GM19238 (cell line): Measurements from ENCODE around the gene YIF1B.

Experiments
- DNase-seq: peaks from one replicate; pipeline ENCODE4 v3.0.0; 2011; ENCODE audit warnings: low spot score; ENCODE audit not compliant: insufficient read length

YIF1B gene

DNA sequence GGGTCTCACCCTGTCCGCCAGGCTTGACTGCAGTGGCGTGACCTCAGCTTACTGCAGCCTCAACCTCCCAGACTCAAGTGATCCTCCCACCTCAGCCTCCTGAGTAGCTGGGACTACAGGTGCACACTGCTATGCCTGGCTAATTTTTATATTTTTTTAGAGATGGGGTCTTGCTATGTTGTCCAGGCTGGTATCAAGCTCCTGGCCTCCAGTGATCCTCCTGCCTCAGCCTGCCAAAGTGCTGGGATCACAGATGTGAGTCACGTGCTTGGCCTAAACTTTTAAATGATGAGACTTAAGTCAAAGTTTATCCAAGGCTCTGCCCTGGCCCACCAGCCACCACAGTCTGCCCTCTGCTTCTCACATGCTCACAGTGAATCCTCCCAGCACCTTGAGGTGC lies 9.5 kb downstream of the YIF1B start:
- no peak for DNase-seq

DNA sequence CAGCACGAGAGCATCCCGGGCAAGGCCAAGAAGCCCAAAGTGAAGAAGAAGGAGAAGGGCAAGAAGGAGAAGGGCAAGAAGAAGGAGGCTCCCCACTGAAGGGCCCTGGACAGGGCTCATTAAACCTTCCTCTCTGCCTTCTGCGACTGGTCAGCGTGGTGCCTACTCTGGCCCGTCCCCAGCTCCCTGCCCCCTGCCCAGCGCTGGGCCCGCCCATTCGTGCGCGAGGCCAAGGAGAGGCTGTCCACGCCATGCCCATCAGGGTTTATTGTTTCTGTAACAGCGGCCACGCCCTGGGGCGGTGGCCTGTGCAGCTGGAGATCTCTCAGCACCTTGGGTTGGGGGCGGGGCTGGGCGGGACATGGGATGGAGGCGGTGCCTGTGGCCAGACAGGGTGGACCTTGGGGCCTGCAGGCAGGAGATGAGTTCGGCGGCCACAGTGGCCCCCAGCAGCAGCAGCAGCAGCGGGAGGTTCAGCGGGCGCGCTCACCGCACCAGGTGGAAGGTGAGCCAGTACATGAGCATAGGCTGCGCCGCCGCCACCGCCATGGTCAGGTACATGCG lies 10.8 kb downstream of the YIF1B start:
- DNase-seq, result no peak

DNA sequence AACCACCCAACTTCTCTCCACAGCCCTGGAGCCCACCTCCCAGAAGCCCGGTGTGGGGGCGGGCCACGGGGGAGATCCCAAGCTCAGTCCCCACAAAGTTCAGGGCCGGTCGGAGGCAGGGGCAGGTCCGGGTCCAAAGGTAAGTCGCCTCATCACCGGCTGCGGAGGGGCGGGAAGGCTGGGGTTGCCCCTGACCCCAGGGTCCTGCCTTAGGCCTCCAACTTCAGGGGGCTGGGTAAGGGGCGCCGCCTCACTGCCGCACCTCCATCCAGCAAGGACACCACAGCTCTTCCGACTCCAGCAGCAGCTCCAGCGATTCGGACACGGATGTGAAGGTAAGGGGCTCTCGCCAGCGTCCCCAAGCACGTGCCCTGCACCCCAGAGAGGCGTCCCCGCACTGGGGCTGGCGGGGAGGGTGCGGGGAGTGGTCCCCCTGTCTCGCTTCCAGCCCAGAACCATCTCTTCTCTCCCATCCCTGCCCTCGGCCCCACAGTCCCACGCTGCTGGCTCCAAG lies 11.3 kb downstream of the YIF1B start:
- no peak for DNase-seq

DNA sequence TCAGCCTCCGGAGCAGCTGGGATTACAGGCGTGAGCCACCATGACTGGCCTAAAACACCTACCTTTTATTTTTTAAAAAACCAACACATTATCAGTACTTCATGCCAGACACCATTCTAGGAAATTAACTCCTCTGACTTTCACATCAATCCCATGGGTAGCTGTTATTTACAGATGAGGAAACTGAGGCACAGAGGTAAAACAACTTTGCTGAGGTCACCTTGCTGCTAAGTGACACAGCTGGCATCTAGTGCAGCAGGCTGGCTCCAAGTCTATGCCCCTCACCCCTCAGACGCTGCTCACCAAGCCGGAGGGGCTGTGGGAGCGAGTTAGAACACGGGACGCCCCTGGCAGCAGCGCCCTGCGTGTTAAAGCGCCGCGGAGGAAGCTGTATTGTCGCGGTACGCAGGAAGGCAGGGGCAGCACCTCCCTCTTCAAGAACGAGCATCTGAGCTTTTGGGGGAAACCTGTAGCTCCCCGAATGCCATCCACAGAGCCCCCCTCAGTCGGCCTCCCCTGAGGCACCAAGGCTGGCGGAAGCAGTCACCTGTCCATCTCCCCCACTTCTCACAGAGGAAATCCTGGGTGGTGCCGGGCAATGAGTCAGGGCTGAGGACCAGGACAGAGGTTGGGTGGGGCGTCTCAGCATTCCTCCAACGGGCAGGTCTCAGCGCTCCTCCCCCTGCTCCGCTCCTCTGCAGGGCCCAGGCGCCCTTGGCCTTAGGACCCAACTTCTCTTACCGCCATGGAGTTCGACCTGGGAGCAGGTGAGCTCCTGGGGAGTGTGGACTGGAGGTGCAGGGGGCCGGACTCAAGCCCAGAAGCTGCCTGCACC lies 12.0 kb downstream of the YIF1B start, which contains the start of gene C19orf33:
Gene C19orf33, plus strand, starts transcription at position 735 of the 835 bp plus-strand sequence. Its CDS starts 11 bp downstream, at position 746.
- no peak for DNase-seq

DNA sequence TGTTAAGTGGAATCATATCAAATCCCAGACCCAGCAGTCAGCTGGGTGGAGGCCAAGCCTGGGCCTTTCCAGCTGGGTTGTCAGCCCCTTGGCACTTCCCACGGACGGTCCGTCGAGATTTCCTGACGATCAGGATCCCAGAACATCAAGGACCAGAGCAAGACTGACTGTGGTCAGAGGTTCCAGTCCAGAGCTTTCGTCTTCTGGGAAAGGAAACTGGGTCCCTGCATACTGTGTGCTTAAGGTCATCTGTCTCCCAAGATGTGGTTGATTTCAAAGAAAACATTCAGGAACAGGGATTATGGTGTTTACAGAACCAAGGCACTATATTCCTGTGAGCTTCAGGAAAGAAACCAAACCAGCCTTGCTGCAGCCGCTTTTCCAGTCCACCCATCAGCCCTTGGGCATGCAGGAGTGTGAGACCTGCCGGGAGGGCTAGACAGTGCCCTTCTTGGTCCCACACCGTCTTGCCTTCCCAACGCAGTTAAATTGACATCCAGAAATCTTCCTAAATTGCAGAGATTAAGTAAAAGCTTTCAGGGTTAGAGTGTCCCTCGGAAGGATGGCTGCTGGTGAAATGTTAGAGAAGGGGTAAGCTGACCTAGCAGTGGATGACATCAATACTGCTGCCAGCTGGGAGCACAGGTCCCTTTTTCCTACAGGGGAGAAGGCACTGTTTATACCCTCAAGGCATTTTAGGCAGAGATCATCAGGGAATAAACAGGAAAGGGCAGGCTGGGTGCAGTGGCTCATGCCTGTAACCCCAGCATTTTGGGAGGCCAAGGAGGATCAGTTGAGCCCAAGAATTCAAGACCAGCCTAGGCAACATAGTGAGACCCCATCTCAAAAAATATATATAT lies 16.7 kb downstream of the YIF1B start:
- no peak for DNase-seq

DNA sequence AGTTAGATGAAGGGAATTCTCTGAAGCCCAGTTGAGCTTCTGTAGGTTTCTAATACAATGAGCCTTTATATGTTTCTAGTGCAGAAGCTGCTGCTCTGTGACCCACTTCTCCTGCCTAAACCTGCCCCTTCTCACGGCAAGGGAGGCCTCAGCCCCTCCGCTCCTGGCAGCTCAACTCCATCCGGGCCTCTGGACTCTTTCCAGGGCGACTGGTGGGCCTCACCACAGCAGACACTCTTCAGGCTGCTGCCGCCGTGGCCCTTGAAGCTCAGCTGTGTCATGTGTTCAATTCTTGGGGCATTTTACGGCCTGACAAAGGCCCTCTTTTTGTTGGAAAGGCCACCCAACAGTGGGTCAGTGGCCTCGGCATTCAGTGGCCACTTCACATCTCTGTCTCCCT lies 21.7 kb downstream of the YIF1B start:
- DNase-seq, result no peak

DNA sequence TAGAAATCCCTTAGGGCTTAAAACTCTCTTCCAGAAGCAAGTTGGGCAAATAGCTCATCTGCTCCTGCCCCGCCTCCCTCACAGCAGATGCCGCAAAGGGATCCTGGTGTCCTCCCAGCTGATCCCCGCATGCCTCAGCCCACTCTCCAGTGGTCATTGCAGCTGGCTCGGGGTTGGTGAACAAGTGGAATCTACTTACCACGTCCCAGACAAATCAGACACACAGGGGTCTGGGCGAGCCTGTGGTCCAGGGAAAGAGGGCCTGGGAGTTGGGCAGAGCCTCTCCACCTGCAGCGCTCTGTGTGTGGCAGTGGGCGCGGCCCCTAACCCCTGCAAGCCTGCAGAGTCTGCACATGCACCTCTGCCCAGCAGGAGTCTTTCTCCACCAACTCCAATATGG lies 22.5 kb downstream of the YIF1B start:
- DNase-seq, result no peak

DNA sequence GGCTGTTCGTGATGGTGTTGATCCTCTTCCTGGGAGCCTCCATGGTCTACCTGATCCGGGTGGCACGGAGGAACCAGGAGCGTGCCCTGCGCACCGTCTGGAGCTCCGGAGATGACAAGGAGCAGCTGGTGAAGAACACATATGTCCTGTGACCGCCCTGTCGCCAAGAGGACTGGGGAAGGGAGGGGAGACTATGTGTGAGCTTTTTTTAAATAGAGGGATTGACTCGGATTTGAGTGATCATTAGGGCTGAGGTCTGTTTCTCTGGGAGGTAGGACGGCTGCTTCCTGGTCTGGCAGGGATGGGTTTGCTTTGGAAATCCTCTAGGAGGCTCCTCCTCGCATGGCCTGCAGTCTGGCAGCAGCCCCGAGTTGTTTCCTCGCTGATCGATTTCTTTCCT lies 23.9 kb downstream of the YIF1B start:
- no peak for DNase-seq

DNA sequence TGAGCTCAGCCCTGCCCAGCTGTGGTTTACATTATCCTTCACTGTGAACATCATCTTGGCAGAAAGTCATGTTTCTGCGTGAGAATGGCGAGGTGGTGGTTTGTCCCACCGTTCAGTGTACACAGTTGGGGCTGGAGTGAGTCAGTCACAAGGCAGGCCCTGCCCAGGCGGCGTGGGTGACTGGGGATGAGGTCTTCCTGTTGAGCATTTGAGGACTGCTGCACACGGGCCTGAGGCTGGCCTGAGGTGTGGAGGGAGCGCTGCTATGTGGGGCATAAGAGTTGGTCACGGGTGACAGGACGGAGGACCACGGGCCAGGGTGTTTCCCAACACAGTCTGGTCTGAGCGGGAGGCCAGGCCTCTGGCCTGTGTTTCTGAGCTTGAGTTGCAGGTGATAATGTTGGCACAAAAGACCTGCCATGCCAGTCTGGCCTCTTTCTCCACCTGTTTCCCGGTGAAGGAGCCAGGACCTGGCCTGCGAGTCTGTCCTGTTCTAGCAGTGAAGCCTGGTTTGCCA lies 25.1 kb downstream of the YIF1B start:
- DNase-seq, result no peak

DNA sequence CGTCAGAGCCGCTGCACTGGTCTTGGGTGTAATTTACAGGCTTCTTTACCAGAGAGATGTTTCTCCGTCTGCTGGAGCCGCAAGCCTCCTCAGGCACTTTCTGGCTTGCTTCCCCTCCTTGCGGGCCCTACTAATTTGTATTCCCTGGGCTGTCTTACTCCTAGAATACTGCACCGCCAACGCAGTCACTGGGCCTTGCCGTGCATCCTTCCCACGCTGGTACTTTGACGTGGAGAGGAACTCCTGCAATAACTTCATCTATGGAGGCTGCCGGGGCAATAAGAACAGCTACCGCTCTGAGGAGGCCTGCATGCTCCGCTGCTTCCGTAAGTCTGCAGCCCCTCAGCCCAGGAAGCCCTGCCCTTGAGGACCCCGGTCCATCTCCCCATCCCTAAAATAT lies 25.8 kb downstream of the YIF1B start:
- DNase-seq, result no peak

DNA sequence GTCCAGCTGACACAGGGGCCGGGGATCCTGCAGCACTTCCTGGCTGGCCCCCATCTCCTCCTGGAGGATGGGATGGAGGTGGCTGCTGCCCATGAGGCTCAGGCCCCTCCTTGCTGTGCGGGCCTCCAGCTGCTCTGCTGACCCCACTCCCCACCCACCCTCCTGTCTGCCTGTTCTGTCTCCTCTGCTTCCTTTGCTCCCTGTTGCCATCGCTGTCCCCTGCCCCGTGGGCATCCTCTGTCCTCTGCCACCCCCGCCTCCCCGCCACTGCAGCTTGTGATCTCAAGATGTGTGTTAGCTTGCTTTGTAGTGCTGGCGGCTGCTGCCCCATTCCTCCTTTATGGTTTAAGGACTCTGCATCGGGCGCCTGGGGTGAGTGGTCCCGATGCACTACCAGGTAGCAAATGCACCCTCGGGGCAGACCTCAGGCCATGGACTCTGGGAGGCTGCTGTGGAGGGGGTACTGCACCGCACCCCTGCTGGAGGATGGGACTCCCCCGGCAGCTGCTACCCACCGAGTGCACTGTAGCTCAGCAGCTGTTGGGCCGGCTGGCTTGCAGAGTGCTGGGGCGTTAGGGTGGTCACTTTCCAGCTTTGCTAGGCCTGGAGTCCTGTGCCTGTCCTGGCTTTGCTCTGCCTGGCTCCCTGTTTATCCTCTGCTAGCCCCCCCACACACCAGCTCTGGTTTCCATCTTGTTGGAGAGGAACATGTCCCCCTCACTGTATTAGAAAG lies 27.5 kb downstream of the YIF1B start:
- DNase-seq, result no peak

DNA sequence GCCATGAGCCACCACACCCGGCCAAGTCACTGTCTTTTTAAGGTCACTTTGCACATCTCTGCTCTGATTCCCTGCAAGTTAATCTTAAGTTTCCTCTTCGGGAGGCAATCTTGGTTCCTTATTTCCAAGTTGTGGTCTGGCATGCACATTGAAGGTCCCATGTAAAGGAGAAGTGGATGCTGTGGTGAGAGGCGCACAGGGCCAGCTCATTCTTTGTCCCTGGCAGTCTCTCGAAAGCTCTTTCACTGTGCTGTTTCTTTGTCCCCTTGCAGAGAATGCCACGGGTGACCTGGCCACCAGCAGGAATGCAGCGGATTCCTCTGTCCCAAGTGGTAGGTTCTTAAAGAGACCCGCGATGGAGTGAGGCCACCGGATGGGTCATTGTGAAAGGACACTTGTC lies 28.1 kb downstream of the YIF1B start:
- DNase-seq, result no peak

DNA sequence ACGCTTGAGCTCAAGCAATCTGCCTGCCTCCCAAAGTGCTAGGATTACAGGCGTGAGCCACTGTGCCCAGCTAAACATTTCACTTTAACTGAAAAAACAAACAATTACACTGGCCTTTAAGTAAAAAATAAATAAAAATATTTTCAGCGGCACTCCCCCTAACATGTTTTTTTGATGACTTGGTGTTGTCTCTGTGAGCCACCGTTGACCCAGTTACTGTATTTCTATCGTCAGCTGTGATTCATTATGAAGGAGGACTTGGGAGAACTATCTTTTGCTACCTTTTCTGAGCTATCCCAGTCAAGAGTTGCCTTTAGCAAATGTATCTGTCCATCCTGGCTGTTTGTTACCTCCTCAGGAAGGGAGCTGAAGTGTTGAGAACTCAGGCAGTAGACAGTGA lies 30.2 kb downstream of the YIF1B start:
- no peak for DNase-seq

DNA sequence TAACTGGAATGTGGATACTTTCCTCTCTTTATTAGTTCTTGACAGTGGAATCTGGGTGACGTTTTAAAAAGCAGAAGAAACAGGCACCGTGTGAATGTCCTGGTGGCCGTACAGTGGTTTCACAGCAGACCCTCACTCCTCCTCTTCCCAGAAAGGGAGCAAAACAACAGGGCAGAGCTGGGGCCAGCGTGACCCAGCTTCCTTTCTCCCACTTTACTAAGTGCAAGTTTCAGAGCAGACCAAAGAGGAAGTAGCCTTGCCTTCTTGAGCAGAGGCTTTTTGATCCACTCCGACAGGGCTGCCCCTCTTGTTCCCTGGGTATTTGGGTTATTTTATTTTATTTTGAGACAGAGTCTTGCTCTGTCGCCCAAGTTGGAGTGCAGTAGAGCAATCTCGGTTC lies 31.3 kb downstream of the YIF1B start:
- DNase-seq, result no peak

DNA sequence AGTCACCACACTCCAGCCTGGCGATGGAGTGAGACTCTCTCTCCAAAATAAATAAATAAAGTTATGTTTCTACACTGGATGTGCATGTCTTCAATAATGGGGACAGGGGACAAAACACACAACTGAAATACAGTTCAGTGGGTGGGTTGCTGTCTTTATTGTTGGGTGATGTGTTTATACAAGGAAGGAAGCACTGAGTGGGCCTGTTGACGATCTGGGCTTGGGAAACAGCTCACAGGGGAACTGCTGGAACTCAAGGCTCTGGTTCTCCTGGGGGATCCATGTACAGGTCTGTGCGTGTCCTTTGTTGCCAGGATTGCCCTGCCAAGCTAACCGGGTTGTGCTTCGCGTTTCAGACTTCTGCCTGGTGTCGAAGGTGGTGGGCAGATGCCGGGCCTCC lies 32.5 kb downstream of the YIF1B start:
- no peak for DNase-seq

DNA sequence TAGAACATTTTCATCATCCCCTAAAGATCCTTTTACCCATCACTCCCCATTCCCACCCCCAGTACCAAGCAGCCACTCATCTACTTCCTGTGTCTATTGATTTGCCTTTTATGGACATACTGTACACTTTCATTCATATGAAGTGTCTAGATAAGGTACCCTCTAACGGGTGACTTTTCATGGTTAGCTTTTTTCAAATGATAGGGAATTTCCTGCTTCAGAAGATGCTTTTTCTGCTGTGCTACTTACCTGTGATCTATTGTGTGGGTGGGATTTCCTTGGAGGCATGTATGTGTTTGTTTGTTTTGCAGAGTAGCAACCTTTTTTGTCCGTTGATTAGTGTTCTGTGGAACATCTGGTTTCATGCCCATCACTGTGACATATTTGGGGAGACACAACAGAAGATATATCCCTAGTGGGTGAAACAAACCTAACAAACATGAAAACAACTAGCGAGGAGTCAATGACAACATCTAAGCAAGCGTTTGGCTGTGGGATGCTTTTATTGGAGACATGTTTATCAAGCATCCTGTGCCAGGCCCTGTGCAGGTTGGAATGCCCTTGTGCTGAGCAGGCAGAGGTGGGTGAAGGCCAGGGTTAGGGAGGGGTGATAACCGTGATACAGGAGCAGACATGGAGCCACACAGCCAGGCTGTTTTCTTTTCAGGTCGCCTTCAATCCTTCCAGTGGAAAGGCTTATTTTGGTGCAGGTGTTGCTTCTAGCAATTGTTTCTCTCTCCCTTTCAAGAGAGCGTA lies 33.8 kb downstream of the YIF1B start:
- no peak for DNase-seq

DNA sequence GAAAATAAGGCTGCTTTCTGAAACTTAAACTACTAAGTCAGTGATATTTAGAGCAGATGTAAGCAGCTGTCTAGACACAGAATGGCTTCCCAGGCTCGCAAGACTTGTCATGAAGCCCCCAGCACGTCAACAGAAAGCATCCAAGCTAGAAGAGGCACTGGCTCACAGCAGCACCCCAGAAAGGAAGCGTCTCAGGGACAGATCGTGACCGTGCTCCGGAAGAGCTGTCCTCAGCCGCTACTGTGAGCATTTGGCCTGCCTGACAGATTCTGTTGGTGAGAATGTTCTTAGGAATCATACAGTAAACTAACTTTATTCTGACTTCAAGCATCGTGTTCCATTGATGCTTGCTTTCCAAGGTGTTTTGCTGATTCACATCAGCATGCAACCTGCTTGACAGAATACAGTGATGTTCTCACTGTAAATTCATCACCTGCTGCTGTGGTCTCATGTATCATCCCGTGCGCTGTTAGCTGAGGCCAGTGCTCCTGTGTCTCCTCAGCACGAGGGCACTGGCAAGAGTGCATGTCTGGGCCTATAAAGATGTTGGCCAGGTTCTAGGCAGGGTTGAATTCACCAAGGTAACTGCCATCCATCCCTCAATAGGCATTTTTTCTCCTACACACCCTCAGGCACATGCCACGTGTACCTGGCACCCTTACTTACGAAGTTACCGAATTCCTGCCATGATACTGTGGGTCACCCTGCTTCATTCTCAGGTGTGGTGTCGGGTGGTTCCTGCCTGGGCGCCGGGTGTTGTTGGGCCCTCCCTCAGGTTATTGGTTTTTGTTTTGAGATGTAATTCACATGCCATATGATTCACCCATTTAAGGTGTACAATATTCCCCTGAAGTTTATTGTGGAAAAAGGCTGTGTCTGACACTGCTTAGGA lies 35.5 kb downstream of the YIF1B start:
- DNase-seq, result no peak

DNA sequence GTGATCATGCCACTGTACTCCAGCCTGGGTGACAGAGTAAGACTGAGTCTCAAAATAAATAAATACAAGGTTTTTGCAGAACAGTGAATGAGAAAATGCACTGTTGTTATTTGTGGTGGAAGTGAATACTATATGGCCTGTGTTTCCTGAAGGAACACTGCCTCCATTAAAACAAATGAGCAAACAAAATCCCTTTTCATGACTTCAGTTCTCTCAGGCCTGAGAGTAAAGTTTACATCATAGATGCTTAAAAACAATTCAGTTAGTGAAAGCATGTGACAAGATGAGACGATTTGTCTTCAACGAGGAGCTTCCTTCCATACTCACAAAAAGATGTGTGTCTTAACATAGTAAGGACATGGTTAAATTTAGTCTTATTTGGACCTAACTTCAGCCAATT lies 37.0 kb downstream of the YIF1B start:
- DNase-seq, result no peak

DNA sequence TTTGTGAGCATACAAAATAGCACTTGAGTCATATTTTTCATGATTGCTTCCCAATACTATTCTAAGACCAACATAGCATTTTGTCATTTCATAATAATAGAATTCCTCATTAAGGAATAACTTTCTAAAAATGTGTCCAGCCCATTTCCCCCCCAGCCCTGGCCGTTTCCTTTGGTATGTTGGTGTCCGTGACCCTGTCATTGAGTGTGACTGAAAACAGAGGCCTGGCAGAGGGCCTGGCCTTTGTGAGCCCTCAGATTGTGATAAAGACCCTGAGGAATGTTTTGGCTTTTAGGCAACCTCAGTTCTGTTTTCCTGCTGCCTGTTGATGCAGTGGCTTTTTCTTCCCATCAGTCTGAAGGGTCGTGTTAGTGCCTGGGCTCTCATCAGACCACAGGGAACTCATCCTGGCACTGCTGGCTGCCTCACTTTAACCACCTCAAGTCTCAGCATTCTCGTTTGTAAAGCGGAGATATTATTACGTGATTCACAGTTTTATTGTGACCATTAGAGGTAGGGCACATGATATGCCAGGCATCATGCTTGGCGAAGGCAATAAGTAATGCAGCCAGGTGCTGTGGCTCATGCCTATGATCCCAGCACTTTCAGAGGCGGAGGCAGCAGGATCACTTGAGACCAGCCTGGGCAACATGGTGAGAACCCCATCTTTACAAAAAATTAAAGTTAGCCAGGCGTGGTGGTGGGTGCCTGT lies 37.6 kb downstream of the YIF1B start:
- DNase-seq, result no peak
